ENCODE results near the gene NEURL1. TPM values are rescaled to one million over a fixed set of nuclear protein-coding genes. Genes with fewer than 3 reads are reported as not detected.

The NEURL1 gene
- total and polyA plus RNA-seq, 2 donors (not counting 3 experiments of a cell fraction or from before 2014, with no cell fraction given) = 0.06 to 0.22 TPM

DNA sequence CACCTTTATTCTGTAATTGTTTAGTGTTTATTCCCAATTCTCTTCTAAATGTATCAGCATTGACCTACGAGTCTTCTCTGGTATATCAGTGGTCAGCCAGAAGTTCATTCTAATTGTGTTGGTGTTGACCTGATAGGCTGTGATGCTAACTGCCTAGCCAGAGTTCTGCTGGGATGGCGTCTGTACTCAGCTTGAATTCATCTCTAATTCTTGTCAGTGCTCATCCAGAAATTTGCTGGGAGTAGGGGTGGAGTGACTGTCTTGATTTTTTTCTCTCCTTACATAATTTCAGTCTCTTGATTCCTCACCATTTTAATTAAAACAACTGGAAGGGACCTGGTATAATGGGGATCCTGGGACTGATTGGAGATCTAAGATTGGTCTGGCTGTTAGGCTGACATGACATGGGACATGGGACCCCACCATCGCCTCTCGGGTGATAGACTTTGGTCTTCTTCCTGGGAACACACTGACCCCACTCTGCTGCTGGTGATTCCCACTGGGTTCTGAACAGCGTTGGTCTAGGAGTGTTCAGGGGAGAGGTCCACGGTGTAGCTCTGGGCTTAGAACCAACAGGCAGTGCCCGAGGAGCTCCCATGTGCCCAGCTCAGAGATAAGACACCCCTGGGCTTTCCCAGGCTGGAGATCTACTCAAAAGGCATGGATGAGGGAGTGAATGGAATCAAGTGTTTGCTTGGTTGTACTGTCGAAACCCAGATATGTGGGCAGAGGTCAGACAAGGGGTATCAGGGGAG, 3.8 kb downstream of the NEURL1 start:
- FAIRE-seq (no peak), DNase-seq (ENCODE audit: low read depth, low spot score) (no peak)
- ChIA-PET POLR2A (no interaction called here), CTCF (no interaction called here)
- Histone ChIP-seq H3K79me2 (ENCODE audit: control insufficient read depth, insufficient read depth, low read length) (no peaks in the 10 kb centered on the region), H3K4me3 (replicated peaks in 1 of 3; ENCODE audit: insufficient read depth in 1 of 3, low read depth in 1 of 3, low read length in 3 of 3) (no peak overlapping the region), H3K36me3 (ENCODE audit: control insufficient read depth in 2 of 2, extremely low read depth in 1 of 2, insufficient read depth in 2 of 2, low read length in 2 of 2) (no peaks in the 10 kb centered on the region), H2AFZ (ENCODE audit: low read depth, low read length) (no peak overlapping the region), H3K9me3 (replicated peaks; ENCODE audit: control insufficient read depth, insufficient read depth, low read length) (no peaks in the 10 kb centered on the region), H3K4me2 (ENCODE audit: insufficient read depth, low read length) (no peak overlapping the region), H3K4me1 (ENCODE audit: control insufficient read depth, extremely low read depth, insufficient read depth, low read length) (peaks cover 11% of the 10 kb centered on the region), H3K27me3 (ENCODE audit: control insufficient read depth in 2 of 2, insufficient read depth in 2 of 2, low read length in 2 of 2) (peaks cover 42 to 53% of the 10 kb centered on the region in 2 experiments), H3K27ac (ENCODE audit: insufficient read depth, low read depth, low read length) (no peak overlapping the region), H3K9me1 (replicated peaks; ENCODE audit: control insufficient read depth, extremely low read depth, insufficient read depth, low read length) (no peaks in the 10 kb centered on the region), H4K20me1 (replicated peaks; ENCODE audit: control insufficient read depth, extremely low read depth, insufficient read depth, low read length) (no peaks in the 10 kb centered on the region), H3K9ac (replicated peaks; ENCODE audit: extremely low read depth, insufficient read depth, low read length) (no peak overlapping the region)
- TF ChIP-seq POLR2AphosphoS5 (IDR thresholded peaks at IDR 0.05; ENCODE audit: insufficient read depth, low read depth, low read length) (no peak), MYC (IDR thresholded peaks at IDR 0.05; ENCODE audit: low read depth, low read length) (no peak), GATA2 (IDR thresholded peaks at IDR 0.05; ENCODE audit: insufficient read depth, insufficient read length, low read depth, low read length) (no peak), POLR2A (IDR thresholded peaks at IDR 0.05; ENCODE audit: low read depth, low read length) (no peak), EZH2 (IDR thresholded peaks at IDR 0.05; ENCODE audit: borderline replicate concordance, low read depth, low read length, severe bottlenecking) (no peak), FOS (IDR thresholded peaks at IDR 0.05; ENCODE audit: borderline replicate concordance, insufficient read depth, low read length) (no peak), JUN (IDR thresholded peaks at IDR 0.05; ENCODE audit: borderline replicate concordance, insufficient read depth, insufficient read length, low read depth) (no peak)
- TF ChIP-seq, protein P1, sequence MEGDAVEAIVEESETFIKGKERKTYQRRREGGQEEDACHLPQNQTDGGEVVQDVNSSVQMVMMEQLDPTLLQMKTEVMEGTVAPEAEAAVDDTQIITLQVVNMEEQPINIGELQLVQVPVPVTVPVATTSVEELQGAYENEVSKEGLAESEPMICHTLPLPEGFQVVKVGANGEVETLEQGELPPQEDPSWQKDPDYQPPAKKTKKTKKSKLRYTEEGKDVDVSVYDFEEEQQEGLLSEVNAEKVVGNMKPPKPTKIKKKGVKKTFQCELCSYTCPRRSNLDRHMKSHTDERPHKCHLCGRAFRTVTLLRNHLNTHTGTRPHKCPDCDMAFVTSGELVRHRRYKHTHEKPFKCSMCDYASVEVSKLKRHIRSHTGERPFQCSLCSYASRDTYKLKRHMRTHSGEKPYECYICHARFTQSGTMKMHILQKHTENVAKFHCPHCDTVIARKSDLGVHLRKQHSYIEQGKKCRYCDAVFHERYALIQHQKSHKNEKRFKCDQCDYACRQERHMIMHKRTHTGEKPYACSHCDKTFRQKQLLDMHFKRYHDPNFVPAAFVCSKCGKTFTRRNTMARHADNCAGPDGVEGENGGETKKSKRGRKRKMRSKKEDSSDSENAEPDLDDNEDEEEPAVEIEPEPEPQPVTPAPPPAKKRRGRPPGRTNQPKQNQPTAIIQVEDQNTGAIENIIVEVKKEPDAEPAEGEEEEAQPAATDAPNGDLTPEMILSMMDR (IDR thresholded peaks at IDR 0.05; ENCODE audit: extremely low read depth in 1 of 2, insufficient read depth in 1 of 2, low read depth in 1 of 2, low read length in 2 of 2) = no peak
- TF ChIP-seq, protein P2, sequence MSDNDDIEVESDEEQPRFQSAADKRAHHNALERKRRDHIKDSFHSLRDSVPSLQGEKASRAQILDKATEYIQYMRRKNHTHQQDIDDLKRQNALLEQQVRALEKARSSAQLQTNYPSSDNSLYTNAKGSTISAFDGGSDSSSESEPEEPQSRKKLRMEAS (IDR thresholded peaks at IDR 0.05; ENCODE audit: insufficient read depth, insufficient read length) = no peak
- dilution Hi-C loops (cut with MboI; ENCODE audit: extremely low pct_ligation_motif_present, low sequenced_read_pairs) = no loop called here
- no TSS peak for BruUV-seq (replicated peaks)
- intact Hi-C loops (cut with micrococcal nuclease) = no loop called here

Measured in endothelial cell of umbilical vein (primary cell).